ENCODE data around the gene HYAL3. TPM values are rescaled to one million over a fixed set of nuclear protein-coding genes. Genes with fewer than 3 reads are reported as not detected.

The HYAL3 gene
- total and polyA plus RNA-seq, 2 experiments from 2014 or later, result 2.4 to 7.1 TPM

- ATAC-seq, result peak; percentile 4
- Histone ChIP-seq H3K4me3 (peak overlapping the region; percentile 77; the same call in 1 of the 2 replicates), H3K27me3 (ENCODE audit: insufficient read depth) (no peaks in the 10 kb centered on the region), H3K4me2 (peak overlapping the region; percentile 83), H4K20me1 (replicated peaks; ENCODE audit: insufficient read depth) (no peaks in the 10 kb centered on the region; the same call in 1 of the 2 replicates), H3K36me3 (ENCODE audit: insufficient read depth) (peaks cover 14% of the 10 kb centered on the region), H3F3A (replicated peaks; ENCODE audit: low read depth) (peaks cover 30% of the 10 kb centered on the region), H3K27ac (ENCODE audit: low read depth) (peak overlapping the region; percentile 66; the same call in 1 of the 2 replicates), H3K79me2 (replicated peaks; ENCODE audit: insufficient read depth) (no peaks in the 10 kb centered on the region), H3K9me2 (ENCODE audit: insufficient read depth) (no peaks in the 10 kb centered on the region), H3K4me1 (ENCODE audit: insufficient read depth) (peaks cover 22% of the 10 kb centered on the region), H2AFZ (no peak overlapping the region)
- Mint-ChIP-seq H3K27me3 (ENCODE audit: insufficient read depth, low read depth, poor library complexity) (peaks cover 26% of the 10 kb centered on the region), H3K27ac (no peak overlapping the region; the same call in 1 of the 2 replicates), H3K9me3 (no peaks in the 10 kb centered on the region), H3K4me1 (peaks cover 37% of the 10 kb centered on the region), H3K36me3 (ENCODE audit: low read depth) (peaks cover 37% of the 10 kb centered on the region), H3K4me3 (peak overlapping the region; percentile 70)
- TF ChIP-seq CTCF (conservative IDR thresholded peaks at IDR 0.05; ENCODE audit: low read depth in 2 of 2), result no peak
- TF ChIP-seq ZNF114 (CRISPR knock-in tag; IDR thresholded peaks at IDR 0.05), result no peak
- TF ChIP-seq EZH2 (IDR thresholded peaks at IDR 0.05; ENCODE audit: low read depth, unreplicated experiment), result no peak
- TF ChIP-seq EZH2phosphoT487 (IDR thresholded peaks at IDR 0.05; ENCODE audit: unreplicated experiment), result no peak
- no peak for TF ChIP-seq ZNF331 (CRISPR knock-in tag; IDR thresholded peaks at IDR 0.05; ENCODE audit: low read depth)
- TF ChIP-seq ETS1 (IDR thresholded peaks at IDR 0.05), result no peak
- TF ChIP-seq ZNF462 (CRISPR knock-in tag; IDR thresholded peaks at IDR 0.05), result no peak
- no peak for TF ChIP-seq STAT1 (IDR thresholded peaks at IDR 0.05; ENCODE audit: unreplicated experiment)
- no peak for TF ChIP-seq JUNB (IDR thresholded peaks at IDR 0.05; ENCODE audit: unreplicated experiment)
- TF ChIP-seq NANOG (IDR thresholded peaks at IDR 0.05; ENCODE audit: borderline replicate concordance), result no peak
- TF ChIP-seq POLR2AphosphoS5 (IDR thresholded peaks at IDR 0.05; ENCODE audit: low read depth), result no peak
- TF ChIP-seq CREB1 (CRISPR knock-in tag; IDR thresholded peaks at IDR 0.05; ENCODE audit: low read depth), result no peak
- TF ChIP-seq REST (IDR thresholded peaks at IDR 0.05; ENCODE audit: unreplicated experiment), result no peak
- no peak for DNase-seq (ENCODE audit: low spot score)
These were observed 39.7 kb downstream of the HYAL3 start for GRCh38 chr3:50259432-50260026.

Data from GM23338 (cell line).